Stimulated activated CD8-positive, alpha-beta memory T cell treated with anti-CD3 and anti-CD28 coated beads, Interleukin-12 subunit alpha, Interleukin-12 subunit beta, amount 100 ng/mL, for 24 hours (primary cell): ENCODE results near the gene CSPG4.
"Not testable (repeated sequence)": the region's sequence is repeated elsewhere in the genome, so short reads cannot be mapped to it uniquely, and the experiment has no call there.

Experiments
- DNase-seq: peaks from one replicate; pipeline ENCODE4 v3.0.0-alpha.2; 2020; ENCODE audit errors: extremely low read depth

The CSPG4 gene

DNA sequence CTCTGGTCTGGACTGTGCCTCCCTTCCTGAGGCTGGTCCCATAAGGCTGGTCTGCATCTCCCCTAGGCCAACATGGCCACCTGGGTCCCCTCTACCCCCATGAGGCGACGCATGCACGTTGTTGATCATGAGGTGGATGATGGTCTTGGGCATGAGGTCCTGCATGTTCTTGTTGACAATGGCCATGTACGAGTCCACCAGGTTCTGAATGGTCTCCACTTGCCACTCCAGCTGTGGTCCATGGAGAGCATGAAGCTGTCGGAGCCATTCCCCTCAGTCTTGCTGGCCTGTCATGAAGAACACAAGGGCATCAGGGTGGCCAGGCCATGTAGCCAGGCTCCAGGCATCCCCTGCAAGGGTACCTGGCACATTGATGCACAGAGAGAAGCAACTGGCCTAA, 27.1 kb upstream of the CSPG4 start:
- no peak for DNase-seq

DNA sequence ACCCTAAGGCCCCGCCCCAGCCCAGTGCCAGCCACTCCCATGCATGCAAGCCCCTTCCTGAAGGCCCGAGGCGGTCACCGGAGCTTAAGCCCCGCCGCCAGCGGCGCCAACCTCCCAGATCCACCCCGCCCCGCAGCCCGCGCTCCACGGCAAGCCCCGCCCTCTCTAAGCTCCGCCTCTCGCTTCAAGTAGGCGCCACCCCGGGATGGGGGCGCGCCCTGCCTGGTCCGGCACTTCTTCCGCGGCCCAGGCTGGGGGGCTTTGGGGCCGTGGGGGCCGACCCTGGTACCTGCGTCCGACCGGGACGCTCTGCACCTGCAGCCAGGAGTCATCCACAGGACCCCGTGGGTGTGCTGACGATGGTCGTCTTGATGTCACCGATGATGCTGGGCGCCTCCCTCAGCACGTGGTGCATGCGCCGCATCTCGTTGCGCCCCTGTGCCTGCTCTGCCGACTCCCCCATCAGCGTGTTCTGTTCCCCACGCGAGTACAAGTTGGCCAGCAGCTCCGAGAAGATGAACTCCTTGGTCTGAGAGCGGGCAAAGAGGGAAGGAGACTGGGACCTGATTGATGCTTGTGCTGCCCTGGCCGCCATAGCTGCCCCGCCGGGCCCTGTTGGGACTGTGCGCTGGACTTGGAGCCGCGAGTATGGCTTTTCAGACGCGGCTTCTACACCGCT, 26.1 kb upstream of the CSPG4 start:
- DNase-seq: peak; percentile 58

DNA sequence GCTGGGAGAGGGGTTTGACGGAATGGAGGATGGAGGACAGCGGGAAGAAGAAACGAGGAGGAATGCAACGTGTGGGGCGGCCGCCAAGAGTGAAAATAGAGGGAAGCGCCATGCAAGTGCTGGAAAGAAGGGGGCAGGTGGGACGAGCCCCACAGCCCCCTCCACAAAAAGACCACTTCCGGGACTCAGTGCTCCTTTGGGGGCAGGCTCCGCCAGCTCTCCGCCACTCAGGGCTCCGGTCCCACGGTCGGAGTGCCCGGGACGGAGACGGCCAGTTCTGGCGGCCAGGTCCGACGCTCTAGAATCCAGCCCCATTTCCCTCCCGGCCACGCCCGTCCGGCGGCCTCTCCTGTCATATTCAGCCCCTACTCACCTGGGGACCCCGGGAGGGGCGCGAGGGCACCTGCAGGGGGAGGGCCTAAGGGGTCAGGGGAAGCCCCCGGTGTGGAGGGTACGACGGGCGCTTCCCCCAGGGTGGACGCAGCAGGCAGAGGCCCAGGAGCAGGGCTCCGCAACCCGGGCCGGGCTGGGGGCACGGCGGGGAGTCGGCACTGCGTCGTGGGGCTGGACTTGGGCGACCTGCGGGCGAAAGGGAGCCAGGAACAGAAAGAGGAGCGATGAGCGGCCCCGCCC, 25.5 kb upstream of the CSPG4 start:
- no peak for DNase-seq

DNA sequence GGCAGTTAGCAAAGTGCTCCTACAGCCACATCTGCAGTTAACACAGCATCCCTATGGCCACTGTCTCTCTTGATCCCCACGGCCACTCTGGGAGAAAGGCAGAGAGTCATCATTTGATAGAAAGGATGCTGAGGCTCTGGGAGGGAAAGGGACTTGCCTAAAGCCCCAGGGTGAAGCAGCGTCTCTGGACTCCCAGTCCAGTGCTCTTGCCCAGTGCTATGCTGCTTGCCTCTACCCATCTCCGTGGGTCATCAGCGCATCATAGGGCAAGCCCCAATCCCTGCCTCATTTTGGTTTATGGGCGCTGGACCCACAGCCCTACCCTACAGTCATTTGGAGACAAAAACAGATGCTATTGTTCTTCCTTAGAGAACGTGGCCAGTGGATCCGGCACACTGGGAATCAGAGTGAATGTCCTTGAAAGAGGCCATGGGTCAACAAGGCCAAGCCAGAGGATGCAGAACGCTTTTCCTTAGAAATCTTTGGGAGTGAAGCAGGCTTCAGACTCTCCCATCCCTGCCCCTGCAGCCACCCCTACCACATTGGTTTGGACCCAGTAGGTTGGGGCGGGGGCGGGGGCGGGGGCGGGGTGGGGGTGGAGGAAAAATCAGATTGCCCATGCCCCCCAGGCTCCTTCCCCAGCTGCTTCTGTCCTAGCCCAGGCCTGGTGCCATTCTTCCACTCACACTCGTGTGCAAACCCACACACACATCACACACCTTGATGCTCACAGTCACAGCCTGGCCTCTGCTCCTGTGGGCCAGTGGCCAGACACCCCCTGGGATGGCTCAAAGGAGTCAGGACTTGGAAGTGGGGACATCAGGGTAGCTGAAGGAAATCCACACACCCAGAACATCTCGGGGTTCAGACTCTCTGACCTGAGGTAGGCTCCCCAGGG, 24.7 kb upstream of the CSPG4 start:
- DNase-seq: not testable (repeated sequence)

- no peak for DNase-seq
Observed at GRCh38 chr15:75736256-75736655, 23.6 kb upstream of the CSPG4 start.

DNA sequence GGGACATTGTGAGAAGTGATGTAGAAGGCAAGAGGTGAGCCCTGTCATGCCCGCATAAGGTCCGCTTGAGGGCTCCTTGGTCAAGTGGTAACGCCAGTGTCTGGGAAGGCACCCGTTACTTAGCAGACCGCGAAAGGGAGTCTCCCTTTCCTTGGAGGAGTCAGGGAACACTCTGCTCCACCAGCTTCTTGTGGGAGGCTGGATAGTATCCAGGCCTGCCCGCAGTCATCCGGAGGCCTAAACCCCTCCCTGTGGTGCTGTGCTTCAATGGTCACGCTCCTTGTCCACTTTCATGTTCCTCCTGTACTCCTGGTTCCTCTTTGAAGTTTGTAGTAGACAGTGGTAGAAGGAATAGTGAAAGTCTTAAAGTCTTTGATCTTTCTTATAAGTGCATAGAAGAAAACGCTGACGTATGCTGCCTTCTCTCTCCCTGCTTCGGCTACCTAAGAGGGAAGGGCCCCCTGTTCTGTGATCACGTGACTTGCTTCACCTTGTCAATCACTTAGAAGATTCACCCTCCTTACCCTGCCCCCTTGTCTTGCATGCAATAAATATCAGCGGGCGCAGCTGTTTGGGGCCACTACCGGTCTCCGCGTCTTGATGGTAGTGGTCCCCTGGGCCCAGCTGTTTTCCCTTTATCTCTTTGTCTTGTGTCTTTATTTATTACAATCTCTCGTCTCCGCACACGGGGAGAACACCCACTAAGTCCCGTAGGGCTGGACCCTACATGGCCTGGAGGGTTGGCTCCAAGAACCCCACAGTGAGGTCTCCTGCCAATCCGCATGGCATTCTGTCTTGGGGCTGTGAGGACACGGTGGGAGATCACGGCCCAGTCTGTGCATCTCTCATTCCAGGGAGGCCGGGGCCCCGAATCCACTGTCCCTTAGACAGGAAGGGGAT, 22.5 kb upstream of the CSPG4 start:
- not testable (repeated sequence) for DNase-seq

DNA sequence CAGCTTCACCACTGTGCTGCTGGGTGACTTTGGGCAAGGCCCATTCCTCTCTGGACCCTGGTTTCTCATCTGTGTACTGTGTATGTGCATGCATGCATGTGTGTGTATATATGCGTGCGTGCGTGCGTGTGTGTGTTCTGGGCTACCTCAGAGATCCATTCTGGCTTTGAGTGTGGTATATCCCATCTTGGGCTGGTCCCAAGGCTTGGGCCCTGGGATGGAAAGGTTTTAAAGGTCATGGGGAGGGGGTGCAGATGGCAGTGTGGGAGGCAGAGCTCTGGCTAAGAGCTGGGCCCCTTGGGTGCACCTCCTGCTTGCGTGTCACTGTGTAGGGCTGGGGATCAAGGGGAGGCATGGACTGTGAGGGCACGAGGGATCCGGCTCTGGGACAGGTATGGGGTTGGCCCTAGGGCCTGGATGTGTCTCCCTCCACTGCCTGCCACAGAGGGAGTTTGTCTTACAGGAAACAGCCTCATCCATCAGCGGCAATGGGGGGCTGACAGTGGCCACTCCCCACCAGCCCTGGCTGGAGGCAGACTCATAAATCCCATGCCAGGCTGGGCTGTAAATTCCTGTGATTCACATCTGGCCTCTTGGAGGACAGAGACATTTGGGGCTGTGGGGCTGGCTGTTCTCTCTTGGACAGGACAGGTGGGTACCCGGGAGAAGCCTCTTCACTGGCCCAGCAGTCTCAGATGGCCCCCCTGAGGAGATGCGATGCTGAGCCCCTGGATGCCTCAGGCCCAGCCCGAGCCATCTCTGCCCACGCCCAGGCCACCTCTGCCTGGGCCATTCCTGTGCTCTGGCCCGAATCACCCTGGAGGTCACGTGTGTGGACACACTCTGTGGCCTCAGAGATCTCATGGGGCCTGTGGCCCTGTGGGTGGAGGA, 21.4 kb upstream of the CSPG4 start:
- DNase-seq: no peak

- DNase-seq: no peak
Observed at GRCh38 chr15:75732809-75733451, 20.3 kb upstream of the CSPG4 start.

DNA sequence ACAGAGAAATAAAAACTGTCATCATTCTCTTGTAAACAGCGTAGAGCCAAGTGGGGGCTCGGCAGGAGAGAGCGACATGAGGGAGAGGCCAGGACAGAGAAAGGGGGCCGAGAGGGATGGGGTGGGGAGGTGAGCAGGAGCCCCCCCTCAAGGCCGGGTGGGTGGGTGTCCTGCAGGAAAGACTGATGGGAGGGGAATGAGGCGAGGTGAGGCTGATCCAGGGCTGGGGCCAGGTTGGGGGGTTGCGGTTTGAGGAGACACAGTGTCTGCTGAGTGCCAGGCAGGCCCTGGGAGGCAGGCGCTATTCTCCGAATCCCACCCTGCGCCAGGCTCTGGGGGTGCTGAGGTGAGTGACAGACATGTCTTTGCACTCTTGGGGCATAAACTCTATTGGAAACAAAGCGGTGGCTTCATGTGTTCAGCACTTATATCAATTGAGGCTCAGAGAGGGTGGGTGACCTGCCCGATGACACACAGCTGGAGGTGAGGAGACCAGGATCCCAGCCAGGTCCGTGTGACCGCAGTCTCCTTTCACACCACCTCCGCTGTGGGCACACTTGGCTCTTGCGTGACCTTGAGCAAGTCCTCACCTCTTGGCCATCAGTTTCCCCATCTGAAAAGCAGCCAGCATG, 19.6 kb upstream of the CSPG4 start:
- DNase-seq: no peak

- DNase-seq: no peak
Observed at GRCh38 chr15:75731248-75732151, 18.9 kb upstream of the CSPG4 start.

GRCh38 chr15:75730376-75731247, 18.0 kb upstream of the CSPG4 start:
- DNase-seq: not testable (repeated sequence)

- no peak for DNase-seq
Observed at GRCh38 chr15:75729326-75730069, 16.9 kb upstream of the CSPG4 start.

DNA sequence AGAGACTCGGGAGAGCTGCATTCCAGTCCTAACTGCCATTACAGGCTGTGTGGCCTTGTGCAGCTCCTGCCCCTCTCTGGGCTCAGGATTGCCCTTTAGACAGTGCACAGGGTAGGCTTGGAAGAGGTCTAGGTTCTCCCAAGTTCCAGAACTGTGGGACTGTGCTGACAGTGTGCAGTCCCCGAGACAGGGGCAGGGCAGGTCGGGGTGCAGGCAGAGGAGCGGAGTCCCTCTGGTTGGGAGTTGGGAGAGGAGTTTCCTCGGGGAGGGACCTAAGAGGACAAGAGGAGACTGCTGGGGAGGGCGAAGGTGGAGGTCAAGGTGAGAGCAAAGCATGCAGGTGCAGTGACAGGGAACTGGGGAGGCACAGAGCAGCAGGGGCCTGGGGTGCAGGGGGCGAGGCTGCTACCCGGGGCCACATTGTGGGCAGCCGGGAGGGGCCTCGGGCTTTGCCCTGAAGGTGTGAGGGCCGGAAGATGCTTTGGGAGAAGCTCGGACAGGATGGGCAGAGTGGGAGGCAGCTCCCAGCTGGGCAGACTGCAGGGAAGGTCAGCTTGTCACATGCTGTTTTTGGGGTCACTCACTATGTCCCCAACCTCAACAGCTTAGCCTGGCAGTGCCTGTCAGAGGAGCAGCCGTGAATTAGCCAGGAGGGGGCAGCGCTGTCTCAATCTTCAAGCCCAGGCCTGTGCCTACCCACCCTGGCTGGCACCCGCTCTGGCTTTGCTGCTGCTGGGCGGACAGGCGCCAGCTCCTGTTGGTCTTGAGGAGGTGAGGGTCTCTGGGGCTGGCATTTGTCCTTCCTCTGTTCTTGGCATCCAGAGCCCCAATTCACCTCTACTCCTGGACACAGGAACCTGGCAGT, 15.4 kb upstream of the CSPG4 start:
- DNase-seq: peak; percentile 35

GRCh38 chr15:75727031-75727531, 14.4 kb upstream of the CSPG4 start:
- DNase-seq: no peak

- DNase-seq: no peak
Observed at GRCh38 chr15:75725719-75726607, 13.3 kb upstream of the CSPG4 start.
